Middle frontal gyrus (tissue), 1 donor: Measurements from ENCODE around the gene CREG1.

Source experiments
- DNase-seq: peaks from one replicate; pipeline ENCODE4 v3.0.0-alpha.2; 2015; ENCODE audit warnings: low spot score; ENCODE audit errors: extremely low spot score

Gene CREG1

GRCh38 chr1:167507719-167508118, 45.8 kb downstream of the CREG1 start:
- no peak for DNase-seq

- no peak for DNase-seq
These were observed 49.1 kb downstream of the CREG1 start for GRCh38 chr1:167504467-167504827.

GRCh38 chr1:167503626-167504466, 49.7 kb downstream of the CREG1 start:
- no peak for DNase-seq

- DNase-seq = no peak
These were observed 50.7 kb downstream of the CREG1 start for GRCh38 chr1:167502719-167503462.

- no peak for DNase-seq
These were observed 51.4 kb downstream of the CREG1 start for GRCh38 chr1:167502192-167502551.

GRCh38 chr1:167501515-167502191, 51.9 kb downstream of the CREG1 start:
- no peak for DNase-seq

- DNase-seq = no peak
These were observed 53.2 kb downstream of the CREG1 start for GRCh38 chr1:167500283-167500860.

- no peak for DNase-seq
These were observed 53.9 kb downstream of the CREG1 start for GRCh38 chr1:167499664-167500101.

- no peak for DNase-seq
These were observed 54.5 kb downstream of the CREG1 start for GRCh38 chr1:167499106-167499505.

GRCh38 chr1:167496797-167497619, 56.6 kb downstream of the CREG1 start:
- DNase-seq = no peak

- DNase-seq = no peak
These were observed 60.2 kb downstream of the CREG1 start for GRCh38 chr1:167493372-167493771.

- DNase-seq = no peak
These were observed 61.1 kb downstream of the CREG1 start for GRCh38 chr1:167492481-167492910.

- DNase-seq = no peak
These were observed 61.7 kb downstream of the CREG1 start for GRCh38 chr1:167491586-167492461.
